PC-3 (cell line): ENCODE results near the gene UCHL1. TPM values are rescaled to one million over a fixed set of nuclear protein-coding genes. Genes with fewer than 3 reads are reported as not detected.

Source experiments
- ATAC-seq: fragments of 200-7000 bp; cut with Tn5 transposase; 2 replicates; pipeline ENCODE4 v1.9.1; 2020; ENCODE audit warnings: mild to moderate bottlenecking, moderate library complexity
- BruUV-seq: library from RNA; stranded (reverse); fragments of 400-500 nt; replicated peaks from 2 replicates; lab custom pipeline; 2021; lab: Mats Ljungman, UMichigan
- CTCF ChIA-PET: fragments of 300-600 bp; sonication (Branson Sonifier 250); formaldehyde crosslinking; loops from one replicate; lab custom pipeline; 2022; ENCODE audit warnings: antibody characterized with exemption; lab: Charles Lee
- POLR2A ChIA-PET: fragments of 300-600 bp; sonication (Branson Sonifier 250); formaldehyde crosslinking; loops from one replicate; lab custom pipeline; 2022; ENCODE audit warnings: antibody characterized with exemption; ENCODE audit not compliant: unreplicated experiment; lab: Charles Lee
- DNase-seq: peaks from one replicate; pipeline ENCODE4 v3.0.0-alpha.2; 2015
- H2AFZ ChIP-seq: fragments of 300-600 bp; sonication (generic); 2 replicates; pipeline ENCODE4 v1.6.0; 2016; ENCODE audit warnings: antibody characterized with exemption, low read length
- H3F3A ChIP-seq: fragments of 300-600 bp; sonication (generic); one replicate; pipeline ENCODE4 v1.6.0; 2017; ENCODE audit warnings: antibody characterized with exemption, low read length, control low read depth, mild to moderate bottlenecking; ENCODE audit not compliant: unreplicated experiment
- H3K27ac ChIP-seq: fragments of 300-600 bp; sonication (generic); 2 replicates; pipeline ENCODE4 v1.5.1; 2016; ENCODE audit warnings: mild to moderate bottlenecking, low read length
- H3K27me3 ChIP-seq: fragments of 300-600 bp; sonication (generic); 2 replicates; pipeline ENCODE4 v1.6.1; 2016; ENCODE audit warnings: low read length, mixed read lengths
- H3K36me3 ChIP-seq: fragments of 300-600 bp; sonication (generic); 2 replicates; pipeline ENCODE4 v1.6.1; 2016; ENCODE audit warnings: low read depth, mixed run types, low read length, mixed read lengths
- H3K4me1 ChIP-seq: fragments of 300-600 bp; sonication (generic); 2 replicates; pipeline ENCODE4 v1.5.1; 2016; ENCODE audit warnings: low read length; ENCODE audit not compliant: insufficient read depth
- H3K4me2 ChIP-seq: fragments of 300-600 bp; sonication (generic); 2 replicates; pipeline ENCODE4 v1.6.0; 2016; ENCODE audit warnings: low read length
- H3K4me3 ChIP-seq: fragments of 300-600 bp; sonication (generic); 2 replicates; pipeline ENCODE4 v1.5.1; 2016; ENCODE audit warnings: mild to moderate bottlenecking, low read length, mixed read lengths
- H3K79me2 ChIP-seq: fragments of 300-600 bp; sonication (generic); 2 replicates; pipeline ENCODE4 v1.6.1; 2017; ENCODE audit warnings: low read length, mixed read lengths
- H3K9ac ChIP-seq: fragments of 300-600 bp; sonication (generic); 2 replicates; pipeline ENCODE4 v1.6.0; 2016; ENCODE audit warnings: mild to moderate bottlenecking, low read length
- H3K9me2 ChIP-seq: fragments of 300-600 bp; sonication (generic); replicated peaks from 2 replicates; pipeline ENCODE4 v1.6.1; 2016; ENCODE audit warnings: mixed run types, low read length, mixed read lengths
- H3K9me3 ChIP-seq: fragments of 300-600 bp; sonication (generic); 2 replicates; pipeline ENCODE4 v1.6.1; 2016; ENCODE audit warnings: low read length, mixed read lengths
- H4K20me1 ChIP-seq: fragments of 300-600 bp; sonication (generic); 2 replicates; pipeline ENCODE4 v1.6.1; 2016; ENCODE audit warnings: low read length, mixed read lengths
- EZH2 ChIP-seq: fragments of 300-600 bp; sonication (generic); IDR thresholded peaks from one replicate; pipeline ENCODE4 v1.6.1; 2017; ENCODE audit warnings: antibody characterized with exemption, mild to moderate bottlenecking, low read length; ENCODE audit not compliant: unreplicated experiment
- EZH2phosphoT487 ChIP-seq: fragments of 300-600 bp; sonication (generic); IDR thresholded peaks from 2 replicates; pipeline ENCODE4 v1.6.1; 2018; ENCODE audit warnings: mild to moderate bottlenecking, antibody characterized with exemption, low read length, borderline replicate concordance
- intact Hi-C: fragments of 100-400 bp; cut with micrococcal nuclease; formaldehyde crosslinking; loops from 2 replicates; pipeline ENCODE4 v1.9.0; 2023
- total RNA-seq: library from RNA; depleted of rRNA; stranded (reverse); fragments of >200 nt; gene quantifications from 2 replicates; pipeline ENCODE4 v1.2.3, GENCODE V29; 2014
- TF ChIP-seq, protein P1 (sequence below): fragments of 300-600 bp; sonication (generic); conservative IDR thresholded peaks from 2 replicates; pipeline ENCODE4 v1.5.1; 2017; ENCODE audit warnings: antibody characterized with exemption, low read depth, mild to moderate bottlenecking, low read length

UCHL1 gene
- total RNA-seq, 1 experiment from 2014 or later = 1.8 TPM

GRCh38 chr4:41260116-41260733 lies 3.5 kb downstream of the UCHL1 start:
- CTCF ChIA-PET = interaction anchor here (1.3 kb wide), 1 partner anchor 402 kb away, joined by 6 read pairs; no protein-coding TSS in a partner anchor
- no peak overlapping the region for H3K9ac ChIP-seq
- TF ChIP-seq, protein P1, sequence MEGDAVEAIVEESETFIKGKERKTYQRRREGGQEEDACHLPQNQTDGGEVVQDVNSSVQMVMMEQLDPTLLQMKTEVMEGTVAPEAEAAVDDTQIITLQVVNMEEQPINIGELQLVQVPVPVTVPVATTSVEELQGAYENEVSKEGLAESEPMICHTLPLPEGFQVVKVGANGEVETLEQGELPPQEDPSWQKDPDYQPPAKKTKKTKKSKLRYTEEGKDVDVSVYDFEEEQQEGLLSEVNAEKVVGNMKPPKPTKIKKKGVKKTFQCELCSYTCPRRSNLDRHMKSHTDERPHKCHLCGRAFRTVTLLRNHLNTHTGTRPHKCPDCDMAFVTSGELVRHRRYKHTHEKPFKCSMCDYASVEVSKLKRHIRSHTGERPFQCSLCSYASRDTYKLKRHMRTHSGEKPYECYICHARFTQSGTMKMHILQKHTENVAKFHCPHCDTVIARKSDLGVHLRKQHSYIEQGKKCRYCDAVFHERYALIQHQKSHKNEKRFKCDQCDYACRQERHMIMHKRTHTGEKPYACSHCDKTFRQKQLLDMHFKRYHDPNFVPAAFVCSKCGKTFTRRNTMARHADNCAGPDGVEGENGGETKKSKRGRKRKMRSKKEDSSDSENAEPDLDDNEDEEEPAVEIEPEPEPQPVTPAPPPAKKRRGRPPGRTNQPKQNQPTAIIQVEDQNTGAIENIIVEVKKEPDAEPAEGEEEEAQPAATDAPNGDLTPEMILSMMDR = no peak
- TF ChIP-seq EZH2phosphoT487 (no peak), EZH2 (no peak)
- ATAC-seq = no peak
- H3K9me3 ChIP-seq = no peaks in the 10 kb centered on the region
- no peaks in the 10 kb centered on the region for H3K79me2 ChIP-seq
- no peak overlapping the region for H3K27ac ChIP-seq
- no peaks in the 10 kb centered on the region for H3K4me1 ChIP-seq
- H4K20me1 ChIP-seq = no peaks in the 10 kb centered on the region
- BruUV-seq = no TSS peak
- H2AFZ ChIP-seq = no peak overlapping the region
- H3K27me3 ChIP-seq = no peaks in the 10 kb centered on the region
- H3K4me3 ChIP-seq = no peak overlapping the region
- DNase-seq = no peak
- POLR2A ChIA-PET = no interaction called here
- H3F3A ChIP-seq = no peaks in the 10 kb centered on the region
- H3K36me3 ChIP-seq = no peaks in the 10 kb centered on the region
- intact Hi-C loops = no loop called here
- no peaks in the 10 kb centered on the region for H3K9me2 ChIP-seq
- H3K4me2 ChIP-seq = no peak overlapping the region

DNA sequence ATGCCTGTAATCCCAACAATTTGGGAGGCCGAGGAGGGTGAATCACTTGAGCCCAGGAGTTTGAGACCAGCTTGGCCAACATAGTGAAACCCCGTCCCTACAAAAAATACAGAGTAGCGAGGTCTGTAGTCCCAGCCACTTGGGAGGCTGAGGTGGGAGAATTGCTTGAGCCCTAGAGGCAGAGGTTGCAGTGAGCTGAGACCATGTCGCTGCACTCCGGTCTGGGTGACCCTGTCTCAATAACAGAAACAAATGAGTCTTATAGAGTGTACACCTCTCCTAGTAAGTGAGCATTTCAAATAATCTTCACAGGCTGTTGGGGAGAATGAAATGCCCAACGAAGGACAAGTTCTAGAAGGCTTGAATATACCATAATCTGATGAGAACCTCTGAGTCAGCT lies 5.5 kb downstream of the UCHL1 start:
- ATAC-seq (no peak), DNase-seq (no peak)
- Histone ChIP-seq H3K9ac (no peak overlapping the region), H3K79me2 (no peaks in the 10 kb centered on the region), H3K27me3 (no peaks in the 10 kb centered on the region), H3K9me2 (no peaks in the 10 kb centered on the region), H4K20me1 (no peaks in the 10 kb centered on the region), H2AFZ (no peak overlapping the region), H3K36me3 (no peaks in the 10 kb centered on the region), H3K9me3 (no peaks in the 10 kb centered on the region), H3F3A (no peaks in the 10 kb centered on the region), H3K4me2 (no peak overlapping the region), H3K4me1 (no peaks in the 10 kb centered on the region), H3K27ac (no peak overlapping the region), H3K4me3 (no peak overlapping the region)
- no peak for TF ChIP-seq EZH2
- no peak for TF ChIP-seq EZH2phosphoT487
- TF ChIP-seq, protein P1 = no peak
- BruUV-seq = no TSS peak
- ChIA-PET CTCF (no interaction called here), POLR2A (no interaction called here)
- intact Hi-C loops = no loop called here

DNA sequence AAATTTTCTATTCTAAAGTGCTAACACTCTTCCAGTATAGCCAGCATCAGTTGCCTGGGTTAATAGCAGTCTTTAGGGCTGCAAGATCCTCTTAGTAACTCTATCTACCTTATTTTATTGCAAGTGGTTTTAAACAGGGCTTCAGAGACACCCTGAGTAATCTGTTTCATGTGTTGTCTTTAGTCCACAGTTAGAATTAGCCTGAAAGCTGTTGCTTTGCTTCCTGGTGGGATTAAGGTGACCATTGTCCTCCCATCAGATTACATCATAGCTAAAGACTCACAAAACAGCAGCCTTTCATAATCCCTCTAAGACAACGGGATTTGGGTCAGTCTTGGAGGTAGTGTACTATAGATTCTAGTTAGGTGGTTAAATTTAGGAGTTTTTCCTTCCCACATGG lies 7.5 kb downstream of the UCHL1 start:
- Histone ChIP-seq H3K4me3 (no peak overlapping the region), H3F3A (no peaks in the 10 kb centered on the region), H3K79me2 (no peaks in the 10 kb centered on the region), H4K20me1 (no peaks in the 10 kb centered on the region), H2AFZ (no peak overlapping the region), H3K36me3 (no peaks in the 10 kb centered on the region), H3K9ac (no peak overlapping the region), H3K27me3 (no peaks in the 10 kb centered on the region), H3K4me2 (no peak overlapping the region), H3K9me2 (no peaks in the 10 kb centered on the region), H3K9me3 (no peaks in the 10 kb centered on the region), H3K4me1 (no peaks in the 10 kb centered on the region), H3K27ac (no peak overlapping the region)
- TF ChIP-seq EZH2 (no peak), EZH2phosphoT487 (no peak)
- TF ChIP-seq, protein P1 = no peak
- POLR2A ChIA-PET = no interaction called here
- DNase-seq (no peak), ATAC-seq (no peak)
- BruUV-seq = no TSS peak
- CTCF ChIA-PET = no interaction called here
- intact Hi-C loops = no loop called here
